GM19240 (cell line): Measurements from ENCODE around the gene SLC25A28.
"Not testable (repeated sequence)": the region's sequence is repeated elsewhere in the genome, so short reads cannot be mapped to it uniquely, and the experiment has no call there.

Experiments used
- DNase-seq: peaks from one replicate; pipeline ENCODE4 v3.0.0; 2011; ENCODE audit warnings: low spot score; ENCODE audit not compliant: insufficient read length

SLC25A28 gene

GRCh38 chr10:99628923-99629624 lies 8.8 kb upstream of the SLC25A28 start:
- no peak for DNase-seq

- not testable (repeated sequence) for DNase-seq
Measured at GRCh38 chr10:99625124-99625523, 4.9 kb upstream of the SLC25A28 start.

GRCh38 chr10:99623919-99624318 lies 3.7 kb upstream of the SLC25A28 start:
- DNase-seq = no peak

DNA sequence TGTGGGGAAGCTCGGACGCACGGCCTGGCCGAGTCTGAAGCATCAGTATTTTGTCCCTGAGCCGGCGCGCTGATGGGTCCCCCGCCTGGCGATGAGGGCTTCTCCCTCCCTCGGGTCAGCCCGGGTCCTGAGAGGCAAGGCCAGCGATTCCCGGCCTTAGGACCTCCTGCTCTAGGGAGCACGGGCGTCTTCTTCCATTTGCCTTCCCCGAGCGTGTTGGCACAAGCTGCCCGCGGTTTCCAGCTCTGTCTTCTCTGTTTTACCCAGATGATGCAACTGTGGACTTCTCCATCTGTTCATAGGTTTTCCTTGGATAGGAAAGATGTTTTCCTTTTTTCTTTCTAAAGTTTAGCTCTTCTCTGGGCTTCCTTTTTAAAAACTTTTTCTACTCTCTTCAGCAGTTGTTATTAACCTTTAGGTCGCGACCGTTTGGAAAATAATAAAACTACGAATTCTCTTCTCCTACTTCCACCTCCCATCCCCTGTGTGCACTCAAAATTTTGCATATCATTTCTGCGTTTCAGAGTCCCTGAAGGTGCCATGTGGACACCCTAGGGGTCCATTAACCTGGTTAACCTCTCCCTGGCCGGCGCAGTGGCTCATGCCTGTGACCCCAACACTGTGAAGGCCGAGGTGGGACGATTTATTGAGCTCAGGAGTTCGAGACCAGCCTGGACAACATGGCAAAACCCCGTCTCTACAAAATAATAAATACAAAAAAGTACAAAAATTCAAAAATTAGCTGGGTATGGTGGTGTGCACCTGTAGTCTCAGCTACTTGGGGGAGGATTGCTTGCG lies 1.4 kb upstream of the SLC25A28 start:
- DNase-seq = no peak

GRCh38 chr10:99620711-99621453 lies 643 bp upstream of the SLC25A28 start:
- DNase-seq = no peak

DNA sequence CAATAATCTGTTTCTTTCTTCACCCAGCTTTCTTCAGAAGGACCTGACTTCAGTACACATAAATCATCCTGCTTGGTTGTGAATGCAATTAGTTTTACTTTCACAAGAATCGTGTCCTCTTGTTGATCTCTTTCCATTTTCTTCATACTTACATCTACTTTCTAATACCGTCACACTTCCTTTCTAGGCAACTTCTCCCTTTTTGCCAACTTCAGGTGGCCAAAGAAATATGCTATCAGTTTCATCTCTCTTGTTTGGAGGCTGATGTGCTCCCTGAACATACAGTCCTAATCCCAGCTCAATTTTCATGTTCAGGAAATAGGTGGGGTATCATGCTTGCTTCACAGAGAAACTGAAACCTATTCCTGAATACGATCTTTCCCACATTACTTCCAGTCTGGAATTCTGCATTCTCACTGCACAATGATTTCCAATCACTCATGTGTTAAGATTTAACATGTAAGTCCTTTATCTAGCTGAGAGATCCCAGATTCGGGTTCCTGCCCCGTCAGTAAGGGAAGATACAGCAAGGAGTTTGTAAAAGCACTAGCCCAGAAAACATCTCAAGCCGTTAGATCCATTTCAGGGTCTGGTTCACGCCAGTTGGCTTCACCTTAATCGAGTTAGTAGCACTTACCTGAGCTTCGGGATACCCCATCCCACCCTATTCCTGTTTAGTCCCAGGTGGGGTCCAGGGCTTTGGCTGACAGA lies 994 bp downstream of the SLC25A28 start:
- no peak for DNase-seq

- no peak for DNase-seq
Measured at GRCh38 chr10:99617696-99618095, 2.5 kb downstream of the SLC25A28 start.

GRCh38 chr10:99615426-99615825 lies 4.8 kb downstream of the SLC25A28 start:
- DNase-seq = no peak

GRCh38 chr10:99612167-99612831 lies 7.9 kb downstream of the SLC25A28 start:
- no peak for DNase-seq

GRCh38 chr10:99611326-99611725 lies 8.9 kb downstream of the SLC25A28 start:
- DNase-seq = no peak

- DNase-seq = no peak
Measured at GRCh38 chr10:99610221-99610620, 10.0 kb downstream of the SLC25A28 start.

DNA sequence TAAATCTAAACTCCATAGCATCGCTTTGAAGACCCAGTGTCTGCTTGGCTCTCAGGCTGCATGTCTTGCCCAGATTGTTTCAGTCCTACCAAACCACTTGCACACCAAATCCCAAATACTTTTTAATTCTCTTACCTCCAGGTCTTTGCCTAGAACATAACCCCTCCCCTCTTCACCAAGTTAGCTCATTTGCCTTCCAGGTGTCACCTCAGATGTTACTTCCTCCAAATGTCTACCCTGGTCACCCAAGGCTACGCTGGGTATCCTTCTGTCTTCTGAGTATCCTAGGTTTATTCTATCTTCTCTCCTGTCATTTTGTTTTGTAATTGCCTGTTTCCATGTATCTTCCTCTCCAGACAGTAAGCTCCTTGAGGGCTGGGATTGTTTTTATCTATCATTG lies 11.1 kb downstream of the SLC25A28 start:
- no peak for DNase-seq

DNA sequence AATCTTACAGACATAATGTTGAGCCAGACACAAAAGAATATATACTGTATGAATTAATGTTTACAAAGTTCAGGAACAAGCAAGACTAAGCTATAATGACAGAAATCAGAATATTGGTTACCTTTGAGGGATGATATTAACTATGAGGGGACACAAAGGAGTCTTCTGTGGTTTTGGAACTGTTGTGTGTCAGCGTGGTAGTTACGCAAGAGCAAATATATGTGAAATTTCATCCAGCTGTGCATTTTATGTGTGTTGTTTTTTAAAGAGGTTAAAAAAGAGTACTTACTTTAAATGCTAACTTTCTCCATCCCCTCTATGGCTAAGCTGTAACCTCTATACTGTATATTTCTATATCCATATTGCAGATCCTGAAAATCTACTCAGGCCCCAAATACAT lies 14.9 kb downstream of the SLC25A28 start:
- DNase-seq = no peak

DNA sequence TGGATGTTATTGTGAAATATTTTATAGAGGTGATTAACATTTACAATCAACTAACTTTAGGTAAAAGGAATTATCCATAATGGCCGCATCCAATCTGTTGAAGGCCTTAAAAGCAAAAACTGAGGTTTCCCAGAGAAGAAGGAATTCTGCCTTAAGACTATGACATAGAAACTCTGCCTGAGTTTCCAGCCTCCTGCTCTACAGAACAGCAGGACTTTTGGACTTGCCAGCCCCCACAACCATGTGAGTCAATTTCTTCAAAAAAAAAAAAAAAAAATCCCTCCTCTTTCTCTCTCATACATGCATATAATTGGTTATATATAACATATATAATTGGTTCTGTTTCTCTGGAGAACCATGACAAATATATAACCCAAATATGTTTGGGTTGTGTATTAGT lies 15.4 kb downstream of the SLC25A28 start:
- no peak for DNase-seq

GRCh38 chr10:99598781-99599509 lies 21.3 kb downstream of the SLC25A28 start:
- DNase-seq = no peak

- DNase-seq = no peak
Measured at GRCh38 chr10:99598011-99598410, 22.2 kb downstream of the SLC25A28 start.

DNA sequence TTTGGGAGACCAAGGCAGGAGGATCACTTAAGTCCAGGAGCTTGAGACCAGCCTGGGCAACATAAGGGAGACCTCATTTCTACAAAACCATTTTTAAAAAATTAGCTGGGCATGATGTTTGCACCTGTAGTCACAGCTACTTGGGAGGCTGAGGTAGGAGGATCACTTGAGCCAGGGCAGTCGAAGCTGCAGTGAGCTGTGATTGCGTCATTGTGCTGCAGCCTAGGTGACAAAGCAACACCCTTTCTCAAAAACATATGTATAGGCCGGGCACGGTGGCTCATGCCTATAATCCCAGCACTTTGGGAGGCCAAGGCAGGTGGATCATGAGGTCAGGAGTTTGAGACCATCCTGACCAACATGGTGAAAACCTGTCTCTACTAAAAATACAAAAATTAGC lies 23.5 kb downstream of the SLC25A28 start:
- DNase-seq = not testable (repeated sequence)

DNA sequence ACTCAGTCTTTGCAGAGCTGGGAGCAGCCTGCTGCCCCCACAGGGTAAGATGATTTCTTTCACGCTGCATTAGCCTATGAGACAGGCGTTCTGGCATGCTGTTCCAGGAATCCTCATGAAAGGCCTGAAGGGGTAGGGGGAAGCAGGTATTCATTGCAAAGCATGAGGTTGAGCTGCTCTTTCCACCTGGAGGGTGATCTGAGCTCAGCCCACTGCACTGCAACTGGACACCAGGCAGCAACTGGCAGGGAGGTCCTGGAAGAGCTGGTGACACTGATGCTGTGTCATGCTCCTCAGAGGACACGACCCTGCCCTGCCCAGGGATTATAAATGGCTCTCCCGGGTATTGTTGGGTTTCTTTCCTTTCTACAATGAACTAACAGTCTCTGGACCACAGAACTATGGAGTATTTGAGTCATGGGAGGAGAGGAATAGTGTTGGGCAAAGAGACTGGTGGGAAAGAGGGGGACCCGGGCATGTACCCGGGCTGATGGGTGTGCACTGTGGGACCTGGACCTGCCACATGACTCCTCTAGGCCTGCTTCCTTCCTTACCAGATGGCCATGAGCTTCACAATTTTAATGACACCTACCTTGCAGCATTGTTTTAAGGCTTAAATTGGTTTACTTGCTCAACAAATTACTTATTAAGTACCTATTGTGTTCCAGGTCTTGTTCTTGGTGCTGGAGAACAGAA lies 24.3 kb downstream of the SLC25A28 start:
- DNase-seq = no peak

DNA sequence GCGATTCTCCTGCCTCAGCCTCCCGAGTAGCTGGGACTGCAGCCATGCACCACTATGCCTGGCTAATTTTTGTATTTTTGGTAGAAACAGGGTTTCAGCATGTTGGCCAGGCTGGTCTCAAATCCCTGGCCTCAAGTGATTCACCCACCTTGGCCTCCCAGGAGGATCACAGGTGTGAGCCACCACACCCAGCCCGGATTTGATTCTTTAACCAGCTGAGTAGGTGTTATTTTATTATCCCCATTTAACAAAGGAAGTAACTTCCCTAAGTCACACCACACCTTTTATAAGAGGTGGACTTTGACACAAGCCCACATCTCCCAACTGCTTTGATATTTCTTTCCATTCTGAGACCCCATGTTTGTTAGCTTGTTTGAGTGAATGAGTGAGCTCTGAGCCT lies 25.0 kb downstream of the SLC25A28 start:
- no peak for DNase-seq

- no peak for DNase-seq
Measured at GRCh38 chr10:99593312-99593711, 26.9 kb downstream of the SLC25A28 start.
